BJ (cell line): ENCODE results near the gene IGLON5. TPM values are rescaled to one million over a fixed set of nuclear protein-coding genes. Genes with fewer than 3 reads are reported as not detected.

Experiments used
- CTCF ChIA-PET: fragments of 350-600 bp; formaldehyde crosslinking; extraction: SDS; loops from one replicate; lab custom pipeline; 2021; ENCODE audit warnings: antibody characterized with exemption, inconsistent platforms; lab: Yijun Ruan, JAX
- POLR2A ChIA-PET: fragments of 300-600 bp; sonication (Branson Sonifier 250); formaldehyde crosslinking; extraction: SDS; loops from one replicate; lab custom pipeline; 2021; ENCODE audit warnings: antibody characterized with exemption; lab: Charles Lee
- DNase-seq: peaks from one replicate; pipeline ENCODE4 v3.0.0-alpha.2; 2011; ENCODE audit warnings: low read depth
- H3K27me3 ChIP-seq: 2 replicates; pipeline ENCODE4 v1.6.0; 2011; ENCODE audit warnings: low read length; ENCODE audit not compliant: control insufficient read depth, insufficient read depth
- H3K36me3 ChIP-seq: 2 replicates; pipeline ENCODE4 v1.5.1; 2011; ENCODE audit warnings: low read length; ENCODE audit not compliant: control insufficient read depth, insufficient read depth
- H3K4me3 ChIP-seq: 2 replicates; pipeline ENCODE4 v1.5.1; 2011; ENCODE audit warnings: low read depth, mild to moderate bottlenecking, control low read depth, low read length
- polyA plus RNA-seq: library from polyadenylated mRNA; depleted of rRNA; stranded (reverse); fragments of >200 nt; gene quantifications from 2 replicates; pipeline ENCODE4 v1.2.3, GENCODE V29; 2011
- TF ChIP-seq, protein P1 (sequence below): IDR thresholded peaks from 2 replicates; pipeline ENCODE4 v1.5.1; 2011; ENCODE audit warnings: low read depth, mild to moderate bottlenecking, control low read depth, inconsistent platforms, low read length, moderate library complexity; ENCODE audit not compliant: insufficient read depth

Gene IGLON5
- polyA plus RNA-seq, 1 experiment = not detected

- Histone ChIP-seq H3K36me3 (peaks cover 10% of the 10 kb centered on the region), H3K4me3 (no peak within 1 kb of the TSS), H3K27me3 (no peaks in the 10 kb centered on the region)
- DNase-seq = no peak
- TF ChIP-seq, protein P1, sequence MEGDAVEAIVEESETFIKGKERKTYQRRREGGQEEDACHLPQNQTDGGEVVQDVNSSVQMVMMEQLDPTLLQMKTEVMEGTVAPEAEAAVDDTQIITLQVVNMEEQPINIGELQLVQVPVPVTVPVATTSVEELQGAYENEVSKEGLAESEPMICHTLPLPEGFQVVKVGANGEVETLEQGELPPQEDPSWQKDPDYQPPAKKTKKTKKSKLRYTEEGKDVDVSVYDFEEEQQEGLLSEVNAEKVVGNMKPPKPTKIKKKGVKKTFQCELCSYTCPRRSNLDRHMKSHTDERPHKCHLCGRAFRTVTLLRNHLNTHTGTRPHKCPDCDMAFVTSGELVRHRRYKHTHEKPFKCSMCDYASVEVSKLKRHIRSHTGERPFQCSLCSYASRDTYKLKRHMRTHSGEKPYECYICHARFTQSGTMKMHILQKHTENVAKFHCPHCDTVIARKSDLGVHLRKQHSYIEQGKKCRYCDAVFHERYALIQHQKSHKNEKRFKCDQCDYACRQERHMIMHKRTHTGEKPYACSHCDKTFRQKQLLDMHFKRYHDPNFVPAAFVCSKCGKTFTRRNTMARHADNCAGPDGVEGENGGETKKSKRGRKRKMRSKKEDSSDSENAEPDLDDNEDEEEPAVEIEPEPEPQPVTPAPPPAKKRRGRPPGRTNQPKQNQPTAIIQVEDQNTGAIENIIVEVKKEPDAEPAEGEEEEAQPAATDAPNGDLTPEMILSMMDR = no peak
- ChIA-PET CTCF (interaction anchor here (1.0 to 1.4 kb wide), 3 partner anchors 9 to 80 kb away, joined by 3 to 7 read pairs (median 4); no protein-coding TSS in a partner anchor), POLR2A (no interaction called here)
Measured at GRCh38 chr19:51341976-51342580, 30.6 kb downstream of the IGLON5 start, which contains the start of gene VSIG10L. Gene VSIG10L (minus strand): TSS chr19:51342139. CDS start chr19:51342124, 15 bp downstream.

- peaks cover 14% of the 10 kb centered on the region for H3K36me3 ChIP-seq
- TF ChIP-seq, protein P1 = no peak
- DNase-seq = no peak
- POLR2A ChIA-PET = no interaction called here
- no peak overlapping the region for H3K4me3 ChIP-seq
- no peaks in the 10 kb centered on the region for H3K27me3 ChIP-seq
- CTCF ChIA-PET = interaction anchor here (0.5 to 1.4 kb wide), 5 partner anchors 8 to 315 kb away, joined by 3 to 7 read pairs (median 3); no protein-coding TSS in a partner anchor
Measured at GRCh38 chr19:51342631-51343569, 31.5 kb downstream of the IGLON5 start.

- TF ChIP-seq, protein P1 = no peak
- Histone ChIP-seq H3K27me3 (no peaks in the 10 kb centered on the region), H3K4me3 (no peak overlapping the region), H3K36me3 (peaks cover 15% of the 10 kb centered on the region)
- CTCF ChIA-PET = interaction anchor here (1.4 kb wide), 1 partner anchor 54 kb away, joined by 3 read pairs; no protein-coding TSS in a partner anchor
- POLR2A ChIA-PET = no interaction called here
- DNase-seq = no peak
Measured at GRCh38 chr19:51345076-51345620, 33.7 kb downstream of the IGLON5 start.

- TF ChIP-seq, protein P1 = no peak
- no peak for DNase-seq
Measured at GRCh38 chr19:51346742-51347141, 35.3 kb downstream of the IGLON5 start.

More at GRCh38 chr19:51346742-51347141, 35.3 kb downstream of the IGLON5 start:
- no peak overlapping the region for H3K4me3 ChIP-seq
- H3K27me3 ChIP-seq = no peaks in the 10 kb centered on the region
- CTCF ChIA-PET = no interaction called here
- POLR2A ChIA-PET = no interaction called here
- H3K36me3 ChIP-seq = peaks cover 15% of the 10 kb centered on the region
